ENCODE data around the gene RPS6KL1. TPM values are rescaled to one million over a fixed set of nuclear protein-coding genes. Genes with fewer than 3 reads are reported as not detected.

RPS6KL1 gene
- total RNA-seq, 1 experiment from 2014 or later: 8.8 TPM

DNA sequence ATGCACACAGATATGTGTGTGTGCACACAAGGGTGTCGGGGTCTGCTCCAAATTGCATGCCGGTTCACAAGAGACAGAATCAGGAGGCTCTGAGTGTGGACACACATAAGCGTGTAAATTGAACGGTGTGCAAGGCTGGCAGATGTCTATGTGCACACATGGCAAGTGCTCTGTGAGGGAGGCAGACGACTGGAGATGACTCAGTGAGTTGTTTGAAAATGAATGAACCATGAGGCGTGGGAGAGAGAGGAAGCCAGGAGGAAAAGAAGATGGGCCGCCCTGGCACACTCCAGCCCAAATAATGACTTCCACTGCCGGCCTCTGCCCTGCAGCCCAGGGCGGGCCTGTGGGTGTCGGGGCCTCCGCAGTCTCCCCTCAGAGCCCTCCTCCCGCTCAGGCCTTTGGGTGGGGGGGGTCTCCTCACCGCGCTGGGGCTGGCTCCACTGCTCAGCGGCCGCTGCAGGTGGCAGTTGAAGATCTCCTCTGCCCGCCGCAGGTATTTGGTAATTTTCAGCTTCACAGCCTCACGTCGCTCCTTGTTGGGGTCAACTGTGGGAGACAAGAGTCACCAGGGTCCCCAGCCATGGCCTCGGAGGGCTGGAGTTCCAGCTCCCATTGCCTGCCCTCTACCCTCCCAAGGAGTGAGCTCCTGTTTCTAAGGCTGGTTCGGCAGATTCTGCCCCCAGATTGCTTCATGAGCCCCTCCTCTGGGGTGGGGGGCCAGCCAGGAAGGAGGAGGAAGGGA is 3.5 kb downstream of the RPS6KL1 start:
- Mint-ChIP-seq H3K36me3 (ENCODE audit: insufficient read depth, unreplicated experiment) (no peaks in the 10 kb centered on the region), H3K4me1 (ENCODE audit: insufficient read depth, unreplicated experiment) (no peaks in the 10 kb centered on the region), H3K27me3 (ENCODE audit: insufficient read depth, unreplicated experiment) (no peaks in the 10 kb centered on the region), H3K27ac (ENCODE audit: low read depth, unreplicated experiment) (no peak overlapping the region), H3K4me3 (ENCODE audit: unreplicated experiment) (no peak overlapping the region), H3K9me3 (ENCODE audit: unreplicated experiment) (no peaks in the 10 kb centered on the region)
- intact Hi-C loops (cut with micrococcal nuclease): no loop called here
- CTCF ChIA-PET: interaction anchor here (0.6 to 2.8 kb wide), 2 partner anchors 39 to 59 kb away, joined by 3 to 9 read pairs; no protein-coding TSS in a partner anchor
- TF ChIP-seq, protein P1, sequence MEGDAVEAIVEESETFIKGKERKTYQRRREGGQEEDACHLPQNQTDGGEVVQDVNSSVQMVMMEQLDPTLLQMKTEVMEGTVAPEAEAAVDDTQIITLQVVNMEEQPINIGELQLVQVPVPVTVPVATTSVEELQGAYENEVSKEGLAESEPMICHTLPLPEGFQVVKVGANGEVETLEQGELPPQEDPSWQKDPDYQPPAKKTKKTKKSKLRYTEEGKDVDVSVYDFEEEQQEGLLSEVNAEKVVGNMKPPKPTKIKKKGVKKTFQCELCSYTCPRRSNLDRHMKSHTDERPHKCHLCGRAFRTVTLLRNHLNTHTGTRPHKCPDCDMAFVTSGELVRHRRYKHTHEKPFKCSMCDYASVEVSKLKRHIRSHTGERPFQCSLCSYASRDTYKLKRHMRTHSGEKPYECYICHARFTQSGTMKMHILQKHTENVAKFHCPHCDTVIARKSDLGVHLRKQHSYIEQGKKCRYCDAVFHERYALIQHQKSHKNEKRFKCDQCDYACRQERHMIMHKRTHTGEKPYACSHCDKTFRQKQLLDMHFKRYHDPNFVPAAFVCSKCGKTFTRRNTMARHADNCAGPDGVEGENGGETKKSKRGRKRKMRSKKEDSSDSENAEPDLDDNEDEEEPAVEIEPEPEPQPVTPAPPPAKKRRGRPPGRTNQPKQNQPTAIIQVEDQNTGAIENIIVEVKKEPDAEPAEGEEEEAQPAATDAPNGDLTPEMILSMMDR (IDR thresholded peaks at IDR 0.05; ENCODE audit: unreplicated experiment): no peak
- no peak for DNase-seq (ENCODE audit: unreplicated experiment)
- no TSS peak for BruUV-seq (replicated peaks)
- POLR2A ChIA-PET: no interaction called here

DNA sequence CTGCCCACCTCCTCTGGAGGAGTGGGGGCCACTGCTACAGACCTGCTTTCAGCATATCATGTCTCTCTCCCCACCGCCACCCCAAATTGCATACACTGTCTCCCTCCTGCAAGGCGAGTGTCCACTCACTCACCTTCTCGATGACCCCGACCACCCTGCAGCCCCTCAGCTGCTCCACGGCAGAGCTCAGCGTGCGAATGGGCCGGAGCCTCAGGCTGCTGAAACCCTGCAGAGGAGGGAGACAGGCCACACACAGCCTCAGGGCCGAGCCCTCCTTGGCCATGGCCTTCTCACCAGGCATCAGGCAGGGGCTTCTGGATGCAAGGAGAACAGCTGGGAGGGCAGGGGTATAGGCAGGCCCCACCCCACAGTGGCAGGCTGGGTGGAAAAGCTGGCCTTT is 4.7 kb downstream of the RPS6KL1 start:
- Mint-ChIP-seq H3K27me3 (ENCODE audit: insufficient read depth, unreplicated experiment) (no peaks in the 10 kb centered on the region), H3K36me3 (ENCODE audit: insufficient read depth, unreplicated experiment) (no peaks in the 10 kb centered on the region)
- POLR2A ChIA-PET: interaction anchor here (1.7 kb wide), 1 partner anchor 11 kb away, joined by 3 read pairs; no protein-coding TSS in a partner anchor

DNA sequence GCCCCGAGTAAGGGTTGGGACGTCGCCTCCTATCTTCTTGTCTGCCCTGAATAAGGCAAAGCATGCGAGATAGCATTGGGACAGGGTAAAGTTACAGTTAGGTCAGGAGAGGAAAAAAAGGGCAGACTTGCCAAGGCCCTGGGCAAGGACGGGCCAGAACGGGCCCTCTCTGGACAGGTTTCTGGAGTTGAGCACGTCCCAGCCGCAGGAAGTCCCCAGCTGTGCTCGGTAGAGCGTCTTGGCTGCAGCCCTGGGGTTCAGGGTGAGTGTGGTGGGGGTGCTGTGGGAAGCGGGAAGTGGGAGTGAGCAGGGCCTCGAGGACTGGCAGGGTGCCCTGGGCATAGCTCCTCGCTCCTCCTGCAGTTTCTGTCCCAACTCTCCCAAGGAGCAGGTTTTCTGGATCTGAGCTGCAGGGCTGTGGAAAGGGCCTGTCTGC is 5.4 kb downstream of the RPS6KL1 start:
- ChIA-PET POLR2A (interaction anchor here (0.6 to 1.7 kb wide), 2 partner anchors 12 to 13 kb away, joined by 3 read pairs; no protein-coding TSS in a partner anchor), CTCF (interaction anchor here (1.0 to 1.2 kb wide), 6 partner anchors 12 to 386 kb away, joined by 3 to 6 read pairs (median 3); no protein-coding TSS in a partner anchor)
- intact Hi-C loops (cut with micrococcal nuclease): no loop called here
- peaks cover 5% of the 10 kb centered on the region for H3K4me1 Mint-ChIP-seq (ENCODE audit: insufficient read depth, unreplicated experiment)
- BruUV-seq (replicated peaks): no TSS peak
- H3K27ac Mint-ChIP-seq (ENCODE audit: low read depth, unreplicated experiment): no peak overlapping the region
- no peaks in the 10 kb centered on the region for H3K36me3 Mint-ChIP-seq (ENCODE audit: insufficient read depth, unreplicated experiment)
- no peaks in the 10 kb centered on the region for H3K9me3 Mint-ChIP-seq (ENCODE audit: unreplicated experiment)
- H3K27me3 Mint-ChIP-seq (ENCODE audit: insufficient read depth, unreplicated experiment): no peaks in the 10 kb centered on the region
- TF ChIP-seq, protein P1 (IDR thresholded peaks at IDR 0.05; ENCODE audit: unreplicated experiment): no peak
- no peak overlapping the region for H3K4me3 Mint-ChIP-seq (ENCODE audit: unreplicated experiment)
- no peak for DNase-seq (ENCODE audit: unreplicated experiment)

More for the DNA sequence above, 4.7 kb downstream of the RPS6KL1 start:
- no peak overlapping the region for H3K4me3 Mint-ChIP-seq (ENCODE audit: unreplicated experiment)
- CTCF ChIA-PET: interaction anchor here (0.6 to 1.1 kb wide), 4 partner anchors 17 to 385 kb away, joined by 3 read pairs; no protein-coding TSS in a partner anchor
- TF ChIP-seq, protein P1 (IDR thresholded peaks at IDR 0.05; ENCODE audit: unreplicated experiment): no peak
- intact Hi-C loops (cut with micrococcal nuclease): no loop called here
- no TSS peak for BruUV-seq (replicated peaks)
- peaks cover 5% of the 10 kb centered on the region for H3K4me1 Mint-ChIP-seq (ENCODE audit: insufficient read depth, unreplicated experiment)
- no peak for DNase-seq (ENCODE audit: unreplicated experiment)
- H3K9me3 Mint-ChIP-seq (ENCODE audit: unreplicated experiment): no peaks in the 10 kb centered on the region
- H3K27ac Mint-ChIP-seq (ENCODE audit: low read depth, unreplicated experiment): no peak overlapping the region

DNA sequence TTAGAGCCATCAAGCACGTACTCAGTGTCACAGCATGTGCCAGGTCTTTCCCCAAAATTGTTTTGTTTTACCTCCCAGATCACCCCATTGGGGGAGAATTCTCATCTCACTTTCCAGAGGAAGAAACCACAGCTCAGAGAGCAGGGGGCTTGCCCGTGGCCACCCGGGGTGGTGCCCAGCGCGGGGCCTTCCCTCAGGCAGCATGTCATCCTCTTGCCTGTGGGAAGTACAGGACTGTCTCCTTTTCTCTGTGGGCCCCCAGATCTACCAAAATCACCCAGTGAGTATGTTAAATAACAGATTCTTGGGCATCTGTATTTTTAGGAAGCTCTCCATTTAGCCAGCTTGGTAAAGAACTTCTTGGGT is 5.9 kb downstream of the RPS6KL1 start:
- Mint-ChIP-seq H3K9me3 (ENCODE audit: unreplicated experiment) (no peaks in the 10 kb centered on the region), H3K4me1 (ENCODE audit: insufficient read depth, unreplicated experiment) (peaks cover 6% of the 10 kb centered on the region), H3K27me3 (ENCODE audit: insufficient read depth, unreplicated experiment) (no peaks in the 10 kb centered on the region), H3K36me3 (ENCODE audit: insufficient read depth, unreplicated experiment) (no peaks in the 10 kb centered on the region), H3K4me3 (ENCODE audit: unreplicated experiment) (no peak overlapping the region), H3K27ac (ENCODE audit: low read depth, unreplicated experiment) (no peak overlapping the region)
- TF ChIP-seq, protein P1 (IDR thresholded peaks at IDR 0.05; ENCODE audit: unreplicated experiment): no peak
- intact Hi-C loops (cut with micrococcal nuclease): no loop called here
- no peak for DNase-seq (ENCODE audit: unreplicated experiment)
- ChIA-PET POLR2A (interaction anchor here (0.6 to 1.7 kb wide), 3 partner anchors 12 to 607 kb away, joined by 3 read pairs; no protein-coding TSS in a partner anchor), CTCF (interaction anchor here (1.0 to 1.2 kb wide), 7 partner anchors 11 to 387 kb away, joined by 3 to 7 read pairs (median 3); no protein-coding TSS in a partner anchor)
- BruUV-seq (replicated peaks): no TSS peak
